ENCODE results near the gene CACNA1I. TPM values are rescaled to one million over a fixed set of nuclear protein-coding genes. Genes with fewer than 3 reads are reported as not detected.

The CACNA1I gene
- total and polyA plus RNA-seq, 4 donors: 1.2 to 8.5 (median 5.6) TPM

- DNase-seq (ENCODE audit: low read depth in 4 of 6, low spot score in 6 of 6): no peak
- no peak overlapping the region for H3K27ac ChIP-seq (ENCODE audit: low read depth, low read length)
- peaks cover 7% of the 10 kb centered on the region for H3K36me3 ChIP-seq (ENCODE audit: control insufficient read depth, insufficient read depth, low read length)
- peaks cover 4% of the 10 kb centered on the region for H3K4me1 ChIP-seq (ENCODE audit: control insufficient read depth, insufficient read depth, low read length)
- 78% methylated on average over 13 of the region's 14 CpGs for whole genome bisulfite sequencing (ENCODE audit: insufficient coverage)
- no peaks in the 10 kb centered on the region for H3K9me3 ChIP-seq (ENCODE audit: control insufficient read depth, insufficient read depth, low read length)
- no peak overlapping the region for H3K4me3 ChIP-seq (ENCODE audit: low read depth, low read length)
- no peaks in the 10 kb centered on the region for H3K27me3 ChIP-seq (ENCODE audit: control insufficient read depth, insufficient read depth, low read length)
Measured at GRCh38 chr22:39567135-39567946, 3.2 kb upstream of the CACNA1I start.

- Histone ChIP-seq H3K27me3 (ENCODE audit: control insufficient read depth, insufficient read depth, low read length) (no peaks in the 10 kb centered on the region), H3K9me3 (ENCODE audit: control insufficient read depth, insufficient read depth, low read length) (no peaks in the 10 kb centered on the region), H3K4me3 (ENCODE audit: low read depth, low read length) (no peak overlapping the region), H3K4me1 (ENCODE audit: control insufficient read depth, insufficient read depth, low read length) (no peaks in the 10 kb centered on the region), H3K27ac (ENCODE audit: low read depth, low read length) (no peak overlapping the region), H3K36me3 (ENCODE audit: control insufficient read depth, insufficient read depth, low read length) (peaks cover 7% of the 10 kb centered on the region)
- no peak for DNase-seq (ENCODE audit: low read depth in 4 of 6, low spot score in 6 of 6)
- 81% methylated on average over 17 of the region's 19 CpGs for WGBS (ENCODE audit: insufficient coverage)
Measured at GRCh38 chr22:39568278-39568981, 2.1 kb upstream of the CACNA1I start.

GRCh38 chr22:39569066-39569465, 1.5 kb upstream of the CACNA1I start:
- H3K4me3 ChIP-seq (ENCODE audit: low read depth, low read length): no peak overlapping the region
- no peak overlapping the region for H3K27ac ChIP-seq (ENCODE audit: low read depth, low read length)
- no peaks in the 10 kb centered on the region for H3K9me3 ChIP-seq (ENCODE audit: control insufficient read depth, insufficient read depth, low read length)
- peaks cover 10% of the 10 kb centered on the region for H3K36me3 ChIP-seq (ENCODE audit: control insufficient read depth, insufficient read depth, low read length)
- no peak for DNase-seq (ENCODE audit: low read depth in 4 of 6, low spot score in 6 of 6)
- WGBS (ENCODE audit: insufficient coverage): 97% methylated on average over 7 of the region's 7 CpGs
- no peaks in the 10 kb centered on the region for H3K4me1 ChIP-seq (ENCODE audit: control insufficient read depth, insufficient read depth, low read length)
- H3K27me3 ChIP-seq (ENCODE audit: control insufficient read depth, insufficient read depth, low read length): no peaks in the 10 kb centered on the region

GRCh38 chr22:39570226-39570625, 327 bp upstream of the CACNA1I start:
- no peaks in the 10 kb centered on the region for H3K9me3 ChIP-seq (ENCODE audit: control insufficient read depth, insufficient read depth, low read length)
- H3K27ac ChIP-seq (ENCODE audit: low read depth, low read length): no peak overlapping the region
- H3K4me1 ChIP-seq (ENCODE audit: control insufficient read depth, insufficient read depth, low read length): no peaks in the 10 kb centered on the region
- peaks cover 10% of the 10 kb centered on the region for H3K36me3 ChIP-seq (ENCODE audit: control insufficient read depth, insufficient read depth, low read length)
- no peaks in the 10 kb centered on the region for H3K27me3 ChIP-seq (ENCODE audit: control insufficient read depth, insufficient read depth, low read length)
- no peak overlapping the region for H3K4me3 ChIP-seq (ENCODE audit: low read depth, low read length)
- WGBS (ENCODE audit: insufficient coverage): 86% methylated on average over 1 of the region's 3 CpGs
- no peak for DNase-seq (ENCODE audit: low read depth in 4 of 6, low spot score in 6 of 6)

GRCh38 chr22:39571538-39571937, 985 bp downstream of the CACNA1I start:
- WGBS (ENCODE audit: insufficient coverage): 65% methylated on average over 1 of the region's 1 CpG
- no peaks in the 10 kb centered on the region for H3K9me3 ChIP-seq (ENCODE audit: control insufficient read depth, insufficient read depth, low read length)
- H3K4me3 ChIP-seq (ENCODE audit: low read depth, low read length): no peak overlapping the region
- H3K4me1 ChIP-seq (ENCODE audit: control insufficient read depth, insufficient read depth, low read length): no peaks in the 10 kb centered on the region
- H3K27me3 ChIP-seq (ENCODE audit: control insufficient read depth, insufficient read depth, low read length): no peaks in the 10 kb centered on the region
- H3K36me3 ChIP-seq (ENCODE audit: control insufficient read depth, insufficient read depth, low read length): peaks cover 10% of the 10 kb centered on the region
- no peak for DNase-seq (ENCODE audit: low read depth in 4 of 6, low spot score in 6 of 6)
- H3K27ac ChIP-seq (ENCODE audit: low read depth, low read length): no peak overlapping the region

GRCh38 chr22:39574779-39575551, 4.4 kb downstream of the CACNA1I start:
- Histone ChIP-seq H3K27ac (ENCODE audit: low read depth, low read length) (no peak overlapping the region), H3K4me1 (ENCODE audit: control insufficient read depth, insufficient read depth, low read length) (no peaks in the 10 kb centered on the region), H3K4me3 (ENCODE audit: low read depth, low read length) (no peak overlapping the region), H3K9me3 (ENCODE audit: control insufficient read depth, insufficient read depth, low read length) (no peaks in the 10 kb centered on the region), H3K36me3 (ENCODE audit: control insufficient read depth, insufficient read depth, low read length) (peaks cover 17% of the 10 kb centered on the region), H3K27me3 (ENCODE audit: control insufficient read depth, insufficient read depth, low read length) (no peaks in the 10 kb centered on the region)
- DNase-seq (ENCODE audit: low read depth in 4 of 6, low spot score in 6 of 6): no peak
- 72% methylated on average over 11 of the region's 14 CpGs for WGBS (ENCODE audit: insufficient coverage)

GRCh38 chr22:39575552-39575825, 4.9 kb downstream of the CACNA1I start:
- no peaks in the 10 kb centered on the region for H3K27me3 ChIP-seq (ENCODE audit: control insufficient read depth, insufficient read depth, low read length)
- no peaks in the 10 kb centered on the region for H3K9me3 ChIP-seq (ENCODE audit: control insufficient read depth, insufficient read depth, low read length)
- WGBS (ENCODE audit: insufficient coverage): 92% methylated on average over 2 of the region's 2 CpGs
- no peak overlapping the region for H3K4me3 ChIP-seq (ENCODE audit: low read depth, low read length)
- no peak overlapping the region for H3K27ac ChIP-seq (ENCODE audit: low read depth, low read length)
- peaks cover 17% of the 10 kb centered on the region for H3K36me3 ChIP-seq (ENCODE audit: control insufficient read depth, insufficient read depth, low read length)
- DNase-seq (ENCODE audit: low read depth in 4 of 6, low spot score in 6 of 6): no peak
- H3K4me1 ChIP-seq (ENCODE audit: control insufficient read depth, insufficient read depth, low read length): no peaks in the 10 kb centered on the region

- no peaks in the 10 kb centered on the region for H3K9me3 ChIP-seq (ENCODE audit: control insufficient read depth, insufficient read depth, low read length)
- no peak overlapping the region for H3K4me3 ChIP-seq (ENCODE audit: low read depth, low read length)
- no peaks in the 10 kb centered on the region for H3K4me1 ChIP-seq (ENCODE audit: control insufficient read depth, insufficient read depth, low read length)
- H3K27me3 ChIP-seq (ENCODE audit: control insufficient read depth, insufficient read depth, low read length): no peaks in the 10 kb centered on the region
- 89% methylated on average over 1 of the region's 4 CpGs for WGBS (ENCODE audit: insufficient coverage)
- no peak overlapping the region for H3K27ac ChIP-seq (ENCODE audit: low read depth, low read length)
- DNase-seq (ENCODE audit: low read depth in 4 of 6, low spot score in 6 of 6): no peak
- H3K36me3 ChIP-seq (ENCODE audit: control insufficient read depth, insufficient read depth, low read length): peaks cover 14% of the 10 kb centered on the region
Measured at GRCh38 chr22:39576027-39576426, 5.5 kb downstream of the CACNA1I start.

GRCh38 chr22:39577366-39577765, 6.8 kb downstream of the CACNA1I start:
- Histone ChIP-seq H3K4me3 (ENCODE audit: low read depth, low read length) (no peak overlapping the region), H3K36me3 (ENCODE audit: control insufficient read depth, insufficient read depth, low read length) (peaks cover 10% of the 10 kb centered on the region), H3K27me3 (ENCODE audit: control insufficient read depth, insufficient read depth, low read length) (no peaks in the 10 kb centered on the region), H3K4me1 (ENCODE audit: control insufficient read depth, insufficient read depth, low read length) (no peaks in the 10 kb centered on the region), H3K27ac (ENCODE audit: low read depth, low read length) (no peak overlapping the region), H3K9me3 (ENCODE audit: control insufficient read depth, insufficient read depth, low read length) (no peaks in the 10 kb centered on the region)
- WGBS (ENCODE audit: insufficient coverage): 80% methylated on average over 21 of the region's 21 CpGs
- no peak for DNase-seq (ENCODE audit: low read depth in 4 of 6, low spot score in 6 of 6)
